HUES64 (cell line): ENCODE data around the gene AK4.
"Not testable (repeated sequence)": the region's sequence is repeated elsewhere in the genome, so short reads cannot be mapped to it uniquely, and the experiment has no call there.

ENCODE experiments used
- H3K27ac ChIP-seq: 2 replicates; pipeline ENCODE4 v1.7.0; 2013; ENCODE audit warnings: low read depth, low read length, inconsistent platforms
- H3K27me3 ChIP-seq: 2 replicates; pipeline ENCODE4 v1.6.1; 2013; ENCODE audit warnings: mild to moderate bottlenecking, low read length; ENCODE audit not compliant: insufficient read depth
- H3K36me3 ChIP-seq: 2 replicates; pipeline ENCODE4 v1.6.1; 2013; ENCODE audit warnings: mild to moderate bottlenecking, low read length; ENCODE audit not compliant: insufficient read depth
- H3K4me1 ChIP-seq: 2 replicates; pipeline ENCODE4 v1.6.1; 2013; ENCODE audit warnings: mild to moderate bottlenecking, low read length, moderate library complexity; ENCODE audit not compliant: insufficient read depth
- H3K4me3 ChIP-seq: 2 replicates; pipeline ENCODE4 v1.5.1; 2013; ENCODE audit warnings: mild to moderate bottlenecking, low read length, moderate library complexity
- H3K9ac ChIP-seq: 2 replicates; pipeline ENCODE4 v1.6.1; 2013; ENCODE audit warnings: mild to moderate bottlenecking, low read depth, low read length
- H3K9me3 ChIP-seq: 2 replicates; pipeline ENCODE4 v1.6.1; 2013; ENCODE audit warnings: low read depth, low read length; ENCODE audit not compliant: insufficient read depth
- WGBS: fragments of 150-250, 120-280 bp; methylation state at CpG from one replicate; pipeline ENCODE4 v1.1.7; 2013; ENCODE audit warnings: missing lambda C conversion rate; 5-methylcytosine and 5-hydroxymethylcytosine counted together

The AK4 gene

DNA sequence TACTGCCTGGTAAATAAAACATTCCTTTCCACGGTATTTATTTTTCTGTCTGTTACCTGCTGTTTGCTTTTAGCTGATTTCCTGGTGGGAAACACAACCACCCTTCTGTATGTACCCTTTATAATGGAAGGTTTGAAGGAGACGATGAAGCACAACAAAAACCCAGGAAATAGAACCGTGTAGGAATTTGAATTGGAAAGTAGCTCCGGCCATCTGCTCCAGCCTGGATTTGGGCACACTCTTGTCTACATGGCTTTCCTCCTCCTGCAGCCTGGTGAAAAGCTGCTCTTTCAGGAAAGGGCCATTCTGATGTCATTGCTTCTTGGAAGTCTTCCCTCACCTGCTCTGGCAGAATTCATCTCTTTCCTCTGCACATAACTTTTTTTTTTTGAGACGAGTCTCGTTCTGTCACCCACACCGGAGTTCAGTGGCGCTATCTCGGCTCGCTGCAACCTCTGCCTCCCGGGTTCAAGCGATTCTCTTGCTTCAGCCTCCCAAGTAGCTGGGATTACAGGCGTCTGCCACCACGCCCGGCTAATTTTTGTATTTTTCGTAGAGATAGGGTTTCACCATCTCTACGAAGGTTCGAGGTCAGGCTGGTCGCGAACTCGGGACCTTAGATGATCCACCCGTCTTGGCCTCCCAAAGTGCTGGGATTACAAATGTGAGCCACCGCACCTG is 2.7 kb downstream of the AK4 start:
- H3K4me1 ChIP-seq, result peaks cover 46% of the 10 kb centered on the region
- H3K9ac ChIP-seq, result peak overlapping the region; percentile 13; the same call in 1 of the 2 replicates
- peak overlapping the region; percentile 65 for H3K27ac ChIP-seq
- WGBS, result 74% methylated on average over 22 of the region's 23 CpGs
- H3K9me3 ChIP-seq, result no peaks in the 10 kb centered on the region
- H3K36me3 ChIP-seq, result 0 out of 2 replicates have a peak, but pooled peaks cover under 1% of the 10 kb centered on the region
- peak overlapping the region; percentile 62 for H3K4me3 ChIP-seq
- peaks cover 40% of the 10 kb centered on the region for H3K27me3 ChIP-seq

DNA sequence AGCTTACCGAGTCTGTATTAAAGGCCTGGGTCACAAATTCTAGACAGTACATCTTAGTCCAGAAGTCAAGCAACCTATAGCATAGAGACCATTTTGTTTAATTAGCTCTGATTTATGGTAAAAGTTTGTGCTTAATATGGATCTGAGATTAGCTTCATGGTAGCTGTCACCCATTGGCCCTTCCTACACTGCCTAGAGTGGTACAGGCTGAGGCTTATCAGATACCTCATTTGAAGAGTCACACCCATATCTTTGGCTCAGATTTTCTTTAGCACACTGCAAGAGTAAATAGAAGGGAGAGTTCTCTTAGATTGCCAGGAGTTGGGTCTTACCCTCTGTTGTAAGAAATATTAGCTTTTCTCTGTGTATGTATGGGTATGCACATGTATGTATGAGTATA is 3.6 kb downstream of the AK4 start:
- H3K4me3 ChIP-seq, result no peak overlapping the region
- no peak overlapping the region for H3K9ac ChIP-seq
- H3K9me3 ChIP-seq, result no peaks in the 10 kb centered on the region
- WGBS, result 100% methylated on average over 1 of the region's 1 CpG
- peaks cover 42% of the 10 kb centered on the region for H3K4me1 ChIP-seq
- no peak overlapping the region for H3K27ac ChIP-seq
- H3K27me3 ChIP-seq, result peaks cover 31% of the 10 kb centered on the region
- peaks cover 7% of the 10 kb centered on the region; the same call in 1 of the 2 replicates for H3K36me3 ChIP-seq

DNA sequence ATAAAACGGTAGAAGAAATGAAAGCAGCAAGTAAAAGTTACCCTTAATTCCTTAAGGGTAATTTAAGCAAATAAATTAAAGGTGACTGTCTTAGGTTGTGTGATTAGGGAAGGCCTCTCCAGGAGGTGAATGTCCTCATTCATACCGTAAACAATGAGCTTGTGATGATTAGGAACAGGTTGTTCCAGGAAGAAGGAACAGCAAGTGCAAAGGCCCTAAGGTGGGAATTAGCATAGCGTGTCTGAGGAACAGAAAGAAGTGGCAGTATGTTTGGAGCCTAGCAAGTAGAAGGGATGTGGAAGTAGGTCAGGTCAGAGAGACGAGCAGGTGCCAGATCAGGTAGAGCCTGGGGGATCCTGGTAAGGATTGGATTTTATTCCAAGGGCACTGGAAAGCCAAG is 5.6 kb downstream of the AK4 start:
- H3K36me3 ChIP-seq, result peaks cover 7% of the 10 kb centered on the region; the same call in 1 of the 2 replicates
- no peak overlapping the region for H3K9ac ChIP-seq

DNA sequence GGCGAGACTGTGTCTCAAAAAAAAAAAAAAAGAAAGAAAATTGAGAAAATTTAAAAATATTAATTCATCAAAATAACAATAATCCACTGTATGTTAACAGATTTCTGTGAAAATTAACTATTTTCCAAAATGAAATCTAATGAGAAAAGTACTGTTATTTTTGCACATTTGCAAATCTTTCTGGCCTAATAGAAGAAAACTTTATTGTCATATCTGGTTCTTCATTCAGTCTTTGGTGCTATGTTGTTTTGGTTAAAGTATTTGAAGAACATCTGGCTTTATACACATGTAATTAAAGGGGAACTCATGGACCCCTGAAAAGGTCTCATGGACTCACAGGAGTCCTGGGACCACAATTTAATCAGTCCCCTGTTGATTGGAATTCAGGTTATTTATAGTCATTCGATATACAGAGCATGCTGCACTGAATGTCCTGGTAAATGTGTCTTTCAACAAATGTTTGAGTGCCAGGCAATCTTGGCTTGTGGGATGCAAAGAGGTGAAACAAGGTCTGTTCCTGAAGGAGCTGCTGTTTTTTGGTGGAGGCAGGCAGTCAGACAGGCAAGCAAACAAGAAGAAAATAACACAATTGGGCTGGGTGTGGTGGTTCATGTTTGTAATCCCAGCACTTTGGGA is 9.0 kb downstream of the AK4 start:
- peaks cover 17% of the 10 kb centered on the region for H3K4me1 ChIP-seq
- 96% methylated on average over 1 of the region's 2 CpGs for WGBS

More for the DNA sequence above, 5.6 kb downstream of the AK4 start:
- no peak overlapping the region for H3K4me3 ChIP-seq
- peaks cover 17% of the 10 kb centered on the region; the same call in 1 of the 2 replicates for H3K27me3 ChIP-seq
- H3K27ac ChIP-seq, result no peak overlapping the region
- no peaks in the 10 kb centered on the region for H3K9me3 ChIP-seq
- H3K4me1 ChIP-seq, result peaks cover 38% of the 10 kb centered on the region
- WGBS, result 87% methylated on average over 4 of the region's 4 CpGs

DNA sequence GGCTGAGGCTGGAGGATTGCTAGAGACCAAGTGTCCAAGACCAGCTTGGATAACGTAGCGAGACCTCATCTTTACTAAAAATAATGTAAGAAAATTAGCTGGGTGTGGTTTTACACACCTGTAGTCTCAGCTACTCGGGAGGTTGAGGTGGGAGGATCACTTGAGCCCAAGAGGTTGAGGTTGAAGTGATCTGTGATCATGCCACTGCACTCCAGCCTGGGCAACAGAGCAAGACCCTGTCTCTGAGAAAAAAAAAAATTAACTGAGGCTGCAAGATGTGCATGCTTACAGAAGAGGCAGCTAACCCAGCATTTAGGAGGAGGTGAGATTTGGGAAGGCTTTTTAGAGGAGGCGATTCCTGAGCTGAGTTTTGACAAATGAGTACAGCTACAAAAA is 9.5 kb downstream of the AK4 start:
- H3K27ac ChIP-seq, result no peak overlapping the region
- 98% methylated on average over 4 of the region's 4 CpGs for whole genome bisulfite sequencing
- H3K27me3 ChIP-seq, result no peaks in the 10 kb centered on the region

More for the DNA sequence above, 9.0 kb downstream of the AK4 start:
- no peak overlapping the region for H3K4me3 ChIP-seq
- no peak overlapping the region for H3K9ac ChIP-seq
- H3K27me3 ChIP-seq, result no peaks in the 10 kb centered on the region
- H3K9me3 ChIP-seq, result no peaks in the 10 kb centered on the region
- peaks cover 7% of the 10 kb centered on the region; the same call in 1 of the 2 replicates for H3K36me3 ChIP-seq
- no peak overlapping the region for H3K27ac ChIP-seq

DNA sequence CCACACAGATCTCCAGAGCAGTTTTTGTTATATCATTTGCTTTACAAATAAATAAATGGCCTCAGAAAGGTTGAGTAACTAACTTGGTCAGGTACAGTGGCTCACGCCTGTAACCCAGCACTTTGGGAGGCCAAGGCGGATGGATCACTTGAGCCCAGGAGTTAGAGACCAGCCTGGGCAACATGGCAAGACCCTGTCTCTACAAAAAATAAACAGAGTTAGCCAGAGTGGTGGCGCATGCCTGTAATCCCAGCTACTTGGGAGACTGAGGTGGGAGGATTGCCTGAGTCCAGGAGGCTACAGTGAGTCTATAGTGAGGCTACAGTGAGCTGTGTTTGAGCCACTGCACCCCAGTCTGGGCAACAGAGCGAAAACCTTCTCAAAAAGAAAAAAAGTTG is 11.3 kb downstream of the AK4 start:
- not testable (repeated sequence) for H3K9me3 ChIP-seq, H3K4me1 ChIP-seq, H3K4me3 ChIP-seq, H3K27ac ChIP-seq, H3K36me3 ChIP-seq, H3K9ac ChIP-seq, H3K27me3 ChIP-seq
- WGBS, result 94% methylated on average over 4 of the region's 4 CpGs

More for the DNA sequence above, 9.5 kb downstream of the AK4 start:
- no peaks in the 10 kb centered on the region for H3K9me3 ChIP-seq
- H3K9ac ChIP-seq, result no peak overlapping the region
- peaks cover 16% of the 10 kb centered on the region for H3K4me1 ChIP-seq
- peaks cover 7% of the 10 kb centered on the region; the same call in 1 of the 2 replicates for H3K36me3 ChIP-seq
- no peak overlapping the region for H3K4me3 ChIP-seq

DNA sequence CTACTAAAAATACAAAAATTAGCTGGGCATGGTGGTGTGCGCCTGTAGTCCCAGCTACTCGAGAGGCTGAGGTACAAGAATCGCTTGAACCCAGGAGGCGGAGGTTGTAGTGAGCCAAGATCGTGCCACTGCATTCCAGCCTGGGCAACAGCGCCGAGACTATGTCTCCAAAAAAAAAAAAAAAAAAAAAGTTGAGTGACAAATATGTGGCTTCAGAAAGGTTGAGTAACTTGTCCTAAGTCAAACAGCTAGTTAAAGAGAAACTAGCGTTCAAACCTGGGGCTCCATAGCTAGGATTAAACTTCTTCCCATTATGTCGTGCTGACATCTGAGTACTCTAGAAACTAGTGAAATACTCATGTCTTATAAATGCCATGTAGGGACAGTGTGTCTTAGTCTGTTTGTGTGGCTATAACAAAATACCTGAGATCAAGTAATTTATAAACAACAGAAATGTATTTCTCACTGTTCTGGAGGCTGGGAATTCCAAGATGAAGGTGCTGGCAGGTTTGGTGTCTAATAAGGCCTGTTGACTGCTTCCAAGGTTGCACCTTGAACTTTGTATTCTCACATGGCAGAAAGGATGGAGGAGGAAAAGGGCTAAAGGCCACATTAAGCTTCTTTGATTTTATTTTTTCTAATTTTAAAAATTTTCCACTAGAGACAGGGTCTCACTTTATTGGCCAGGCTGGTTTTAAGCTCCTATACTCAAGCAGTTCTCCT is 12.0 kb downstream of the AK4 start:
- Histone ChIP-seq H3K9me3 (no peaks in the 10 kb centered on the region), H3K36me3 (peaks cover 7% of the 10 kb centered on the region; the same call in 1 of the 2 replicates), H3K4me1 (peaks cover 4% of the 10 kb centered on the region; the same call in 1 of the 2 replicates), H3K27ac (no peak overlapping the region), H3K4me3 (no peak overlapping the region), H3K9ac (no peak overlapping the region), H3K27me3 (no peaks in the 10 kb centered on the region)
- 93% methylated on average over 9 of the region's 9 CpGs for WGBS

DNA sequence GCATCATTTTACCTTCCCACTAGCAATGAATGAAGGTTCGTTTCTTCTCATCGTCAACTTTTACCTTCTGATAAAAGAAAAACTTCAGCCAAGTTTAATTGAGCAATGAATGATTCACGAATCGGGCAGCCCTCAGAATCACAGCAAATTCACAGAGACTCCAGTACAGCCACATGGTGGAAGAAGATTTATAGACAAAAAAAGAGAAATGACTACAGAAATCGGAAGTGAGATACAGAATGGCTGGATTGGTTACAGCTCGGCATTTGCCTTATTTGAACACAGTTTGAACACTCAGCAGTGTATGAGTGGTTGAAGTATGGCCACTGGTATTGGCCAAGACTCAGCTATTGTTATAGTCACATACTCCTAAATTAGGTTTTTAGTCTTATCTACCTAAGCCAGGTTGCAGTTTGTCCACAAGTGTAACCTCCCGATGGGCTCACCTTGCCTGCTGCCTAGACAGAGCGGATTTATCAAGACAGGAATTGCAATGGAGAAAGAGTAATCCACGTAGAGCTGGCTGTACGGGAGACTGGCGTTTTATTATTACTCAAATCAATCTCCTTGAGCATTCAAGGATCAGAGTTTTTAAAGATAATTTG is 15.3 kb downstream of the AK4 start:
- Histone ChIP-seq H3K4me3 (no peak overlapping the region), H3K27ac (no peak overlapping the region), H3K27me3 (no peaks in the 10 kb centered on the region), H3K9ac (no peak overlapping the region), H3K4me1 (peaks cover 28% of the 10 kb centered on the region), H3K9me3 (no peaks in the 10 kb centered on the region), H3K36me3 (no peaks in the 10 kb centered on the region)
- 93% methylated on average over 11 of the region's 11 CpGs for WGBS

DNA sequence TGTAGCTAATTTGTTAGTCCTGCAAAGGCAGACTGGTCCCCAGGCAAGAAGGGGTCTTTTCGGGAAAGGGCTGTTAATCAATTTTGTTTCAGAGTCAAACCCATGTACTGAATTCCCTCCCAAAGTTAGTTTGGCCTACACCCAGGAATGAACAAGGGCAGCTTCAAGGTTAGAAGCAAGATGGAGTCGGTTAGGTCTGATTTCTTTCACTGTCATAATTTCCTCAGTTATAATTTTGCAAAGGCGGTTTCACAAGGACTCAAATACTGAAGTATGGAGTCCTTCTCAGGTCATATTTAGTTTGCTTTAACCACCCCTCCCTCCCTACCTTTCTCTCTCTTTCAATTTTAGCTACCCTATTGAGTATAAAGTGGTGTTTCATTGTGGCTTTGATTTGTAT is 16.1 kb downstream of the AK4 start:
- not testable (repeated sequence) for H3K36me3 ChIP-seq, H3K27me3 ChIP-seq, H3K4me3 ChIP-seq, H3K27ac ChIP-seq, H3K9ac ChIP-seq, H3K9me3 ChIP-seq
- 90% methylated on average over 3 of the region's 3 CpGs for WGBS
- peaks cover 28% of the 10 kb centered on the region for H3K4me1 ChIP-seq

DNA sequence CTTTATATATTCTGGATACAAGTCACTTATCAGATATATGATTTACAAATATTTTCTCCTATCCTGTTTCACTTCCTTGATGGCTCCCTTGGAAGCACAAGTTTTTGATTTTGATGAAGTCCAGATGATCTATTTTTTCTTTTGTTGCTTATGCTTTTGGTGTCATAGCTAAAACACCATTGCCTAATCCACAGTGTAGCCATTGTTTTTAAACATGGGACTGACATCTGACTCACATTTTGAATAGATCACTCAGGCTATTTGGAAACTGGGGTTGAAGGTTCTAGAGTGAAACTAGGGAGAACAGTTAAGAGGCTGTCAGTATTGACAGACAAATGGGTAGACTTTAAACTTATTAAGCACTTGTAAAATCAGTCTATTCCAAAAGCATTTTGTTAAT is 16.6 kb downstream of the AK4 start:
- no peak overlapping the region for H3K9ac ChIP-seq
- no peak overlapping the region for H3K27ac ChIP-seq
- H3K4me3 ChIP-seq, result no peak overlapping the region
- H3K4me1 ChIP-seq, result peaks cover 32% of the 10 kb centered on the region
- no peaks in the 10 kb centered on the region for H3K36me3 ChIP-seq
- H3K27me3 ChIP-seq, result no peaks in the 10 kb centered on the region
- H3K9me3 ChIP-seq, result no peaks in the 10 kb centered on the region
